Vagina (tissue), 2 donors: Measurements from ENCODE around the gene TMEM179.

Experiments used
- CTCF ChIP-seq, 3 experiments: fragments of 450-650 bp in 2 of 3; fragments of 200-600 bp in 1 of 3; sonication (generic) in 1 of 3; IDR thresholded peaks; one replicate each; pipeline ENCODE4 v1.5.1; 2017 to 2019; ENCODE audit warnings: antibody characterized with exemption in 3 of 3, mild to moderate bottlenecking in 2 of 3, moderate library complexity in 2 of 3
- POLR2A ChIP-seq, 2 donors: fragments of 450-650 bp; IDR thresholded peaks; one replicate each; pipeline ENCODE4 v1.6.1; 2017; ENCODE audit warnings: antibody characterized with exemption in 2 of 2, mild to moderate bottlenecking in 2 of 2, moderate library complexity in 2 of 2
- POLR2AphosphoS5 ChIP-seq, 2 donors: sonication (generic); formaldehyde crosslinking; IDR thresholded peaks; one replicate each; pipeline ENCODE4 v1.9.0; 2017; ENCODE audit warnings: antibody characterized with exemption in 2 of 2, mild to moderate bottlenecking in 2 of 2, low read depth in 1 of 2; ENCODE audit not compliant: insufficient read depth in 1 of 2

GRCh38 chr14:104550340-104550860, 54.2 kb downstream of the TMEM179 start:
- TF ChIP-seq CTCF (IDR thresholded peaks at IDR 0.05) (no peak), POLR2A (IDR thresholded peaks at IDR 0.05) (no peak), POLR2AphosphoS5 (IDR thresholded peaks at IDR 0.05; ENCODE audit: insufficient read depth in 1 of 2, low read depth in 1 of 2) (no peak)
